CD4-positive, alpha-beta T cell treated with Interferon alpha-2 for 1 hour (primary cell): Measurements from ENCODE around the gene MVK.

Experiments
- DNase-seq, 2 donors: peaks; one replicate each; pipeline ENCODE4 v3.0.0-alpha.2; 2020 to 2022

MVK gene

GRCh38 chr12:109611223-109611622 lies 37.6 kb downstream of the MVK start:
- no peak for DNase-seq

GRCh38 chr12:109612003-109612402 lies 38.4 kb downstream of the MVK start:
- no peak for DNase-seq

GRCh38 chr12:109612975-109613502 lies 39.4 kb downstream of the MVK start:
- no peak for DNase-seq

- DNase-seq, result no peak
Measured at GRCh38 chr12:109613649-109614455, 40.3 kb downstream of the MVK start.

- DNase-seq, result no peak
Measured at GRCh38 chr12:109615556-109616229, 42.1 kb downstream of the MVK start.

GRCh38 chr12:109617491-109617890 lies 43.9 kb downstream of the MVK start:
- no peak for DNase-seq

GRCh38 chr12:109618082-109618481 lies 44.5 kb downstream of the MVK start:
- no peak for DNase-seq

- no peak for DNase-seq
Measured at GRCh38 chr12:109619002-109619604, 45.5 kb downstream of the MVK start.

GRCh38 chr12:109621211-109621694 lies 47.7 kb downstream of the MVK start:
- DNase-seq, result no peak

- no peak for DNase-seq
Measured at GRCh38 chr12:109621901-109622364, 48.3 kb downstream of the MVK start.

GRCh38 chr12:109624467-109624866 lies 50.9 kb downstream of the MVK start:
- DNase-seq, result no peak

- DNase-seq, result no peak
Measured at GRCh38 chr12:109625131-109625559, 51.6 kb downstream of the MVK start.

GRCh38 chr12:109625749-109626377 lies 52.3 kb downstream of the MVK start:
- DNase-seq, result no peak

GRCh38 chr12:109626378-109627115 lies 53.0 kb downstream of the MVK start:
- no peak for DNase-seq

- DNase-seq, result no peak
Measured at GRCh38 chr12:109627633-109628032, 54.0 kb downstream of the MVK start.

GRCh38 chr12:109630107-109630506 lies 56.5 kb downstream of the MVK start:
- no peak for DNase-seq

- no peak for DNase-seq
Measured at GRCh38 chr12:109630815-109631214, 57.2 kb downstream of the MVK start.

GRCh38 chr12:109631302-109631701 lies 57.7 kb downstream of the MVK start:
- no peak for DNase-seq

GRCh38 chr12:109631751-109632150 lies 58.2 kb downstream of the MVK start:
- no peak for DNase-seq

- no peak for DNase-seq
Measured at GRCh38 chr12:109632342-109632741, 58.7 kb downstream of the MVK start.

- no peak for DNase-seq
Measured at GRCh38 chr12:109635717-109636116, 62.1 kb downstream of the MVK start.

GRCh38 chr12:109637348-109637747 lies 63.8 kb downstream of the MVK start:
- no peak for DNase-seq
